ENCODE results near the gene XAB2.

The XAB2 gene

DNA sequence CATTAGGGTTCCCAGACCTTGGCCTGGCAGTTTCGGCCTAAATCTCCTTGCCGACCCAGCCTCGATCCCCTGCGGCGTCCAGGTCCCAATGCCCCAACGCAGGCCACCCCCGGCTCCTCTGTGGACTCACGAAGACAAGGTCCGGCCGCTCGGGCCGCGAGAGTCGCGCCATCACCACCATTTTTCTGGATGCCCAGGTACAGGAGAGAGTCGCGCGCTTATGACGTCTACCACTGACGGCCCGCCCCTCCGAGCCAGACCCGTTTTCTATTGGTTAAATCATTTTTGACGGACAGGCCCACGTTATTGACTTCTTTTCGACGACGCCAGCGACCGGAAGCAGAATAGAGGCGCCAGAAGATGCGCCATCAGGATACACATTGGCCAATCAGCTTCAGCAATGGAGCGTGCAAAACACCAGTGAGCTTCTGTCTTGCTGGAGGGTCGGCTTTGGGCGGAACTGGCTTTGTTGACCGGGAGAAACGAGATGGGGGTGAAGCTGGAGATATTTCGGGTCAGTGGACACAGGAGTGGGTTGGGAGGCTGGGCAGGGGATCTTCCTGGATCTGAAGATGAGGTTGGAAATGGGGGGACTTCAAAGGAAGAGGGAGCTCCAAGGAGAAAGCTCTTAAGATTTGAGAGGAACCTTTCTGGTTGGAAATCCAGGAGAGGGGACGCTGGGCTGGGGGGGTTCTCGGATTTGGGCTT lies at the start of gene XAB2, which contains the start of gene PET100:
TSS of gene XAB2 (minus strand) at position 199 of the 708 bp plus-strand sequence. CDS start at position 181, 18 bp downstream.
TSS of gene PET100 (plus strand) at position 447 of the 708 bp plus-strand sequence. CDS start at position 488, 41 bp downstream.
- DNase-seq: peak; percentile 93

DNA sequence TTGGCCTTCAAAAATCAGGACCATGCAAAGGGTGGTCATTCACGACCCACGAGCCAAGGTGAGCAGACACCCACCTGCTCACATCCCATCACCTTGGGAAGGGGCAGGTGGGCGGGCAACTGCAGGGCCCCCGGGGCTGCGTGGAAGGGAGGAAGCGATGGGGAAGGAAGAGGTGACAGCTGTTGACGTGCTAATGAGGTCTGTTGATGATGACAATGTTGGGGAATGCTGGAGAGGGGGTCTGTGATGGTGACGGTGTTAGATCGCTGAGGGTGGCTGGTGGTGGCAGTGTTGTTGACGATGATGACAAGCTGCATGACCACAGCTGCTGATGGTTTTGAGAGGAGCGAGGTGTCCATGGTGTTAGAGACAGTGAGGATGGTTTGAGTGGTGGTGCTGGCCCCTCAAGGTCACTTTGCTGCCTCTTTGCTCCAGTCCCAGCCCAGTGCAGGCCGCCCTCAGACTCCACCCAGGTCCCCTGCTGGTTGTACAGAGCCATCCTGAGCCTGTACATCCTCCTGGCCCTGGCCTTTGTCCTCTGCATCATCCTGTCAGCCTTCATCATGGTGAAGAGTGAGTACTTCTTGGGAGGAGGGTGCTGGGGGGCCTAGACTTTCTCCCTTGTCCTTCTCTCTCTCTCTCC lies 48.4 kb upstream of the XAB2 start:
- no peak for DNase-seq

DNA sequence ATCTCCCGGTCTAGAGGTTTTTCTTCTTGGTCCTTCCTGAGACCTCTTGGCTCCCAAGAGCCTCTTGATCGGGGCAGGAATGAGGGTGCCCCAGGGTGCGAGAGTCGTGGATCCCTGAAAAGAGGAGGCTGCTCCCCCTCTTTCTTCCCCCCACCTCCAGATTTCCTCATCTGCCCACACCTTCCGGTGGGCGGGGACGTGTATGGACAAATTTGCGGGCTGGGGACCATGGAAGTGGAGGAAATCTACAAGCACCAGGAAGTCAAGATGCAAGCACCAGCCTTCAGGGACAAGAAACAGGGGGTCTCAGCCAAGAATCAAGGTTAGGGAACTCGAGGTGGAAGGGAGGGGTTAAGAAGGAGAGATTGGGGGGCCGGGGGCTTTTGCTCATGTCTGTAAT lies 47.5 kb upstream of the XAB2 start, which contains the start of gene MCEMP1:
TSS of gene MCEMP1 (plus strand) at position 237 of the 400 bp plus-strand sequence. CDS start at position 268, 31 bp downstream.
- no peak for DNase-seq

DNA sequence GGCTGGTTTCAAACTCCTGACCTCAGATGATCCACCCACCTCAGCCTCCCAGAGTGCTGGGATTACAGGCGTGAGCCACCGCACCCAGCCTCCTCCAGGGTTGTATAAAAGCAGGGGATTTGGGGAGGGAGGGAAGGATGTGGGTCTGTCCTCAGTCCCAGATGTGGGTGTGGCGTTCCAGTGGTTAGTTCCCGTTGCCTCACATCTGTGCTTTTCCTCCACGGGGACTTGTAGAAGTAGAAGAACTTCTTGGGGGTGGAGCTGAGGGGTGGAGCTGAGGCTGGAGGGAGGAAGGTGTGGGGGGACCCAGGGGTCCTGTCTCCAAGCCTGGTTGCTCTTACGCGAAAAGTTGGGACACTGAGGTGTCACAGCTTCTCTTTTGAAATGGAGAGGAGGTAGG lies 47.0 kb upstream of the XAB2 start:
- DNase-seq: no peak

DNA sequence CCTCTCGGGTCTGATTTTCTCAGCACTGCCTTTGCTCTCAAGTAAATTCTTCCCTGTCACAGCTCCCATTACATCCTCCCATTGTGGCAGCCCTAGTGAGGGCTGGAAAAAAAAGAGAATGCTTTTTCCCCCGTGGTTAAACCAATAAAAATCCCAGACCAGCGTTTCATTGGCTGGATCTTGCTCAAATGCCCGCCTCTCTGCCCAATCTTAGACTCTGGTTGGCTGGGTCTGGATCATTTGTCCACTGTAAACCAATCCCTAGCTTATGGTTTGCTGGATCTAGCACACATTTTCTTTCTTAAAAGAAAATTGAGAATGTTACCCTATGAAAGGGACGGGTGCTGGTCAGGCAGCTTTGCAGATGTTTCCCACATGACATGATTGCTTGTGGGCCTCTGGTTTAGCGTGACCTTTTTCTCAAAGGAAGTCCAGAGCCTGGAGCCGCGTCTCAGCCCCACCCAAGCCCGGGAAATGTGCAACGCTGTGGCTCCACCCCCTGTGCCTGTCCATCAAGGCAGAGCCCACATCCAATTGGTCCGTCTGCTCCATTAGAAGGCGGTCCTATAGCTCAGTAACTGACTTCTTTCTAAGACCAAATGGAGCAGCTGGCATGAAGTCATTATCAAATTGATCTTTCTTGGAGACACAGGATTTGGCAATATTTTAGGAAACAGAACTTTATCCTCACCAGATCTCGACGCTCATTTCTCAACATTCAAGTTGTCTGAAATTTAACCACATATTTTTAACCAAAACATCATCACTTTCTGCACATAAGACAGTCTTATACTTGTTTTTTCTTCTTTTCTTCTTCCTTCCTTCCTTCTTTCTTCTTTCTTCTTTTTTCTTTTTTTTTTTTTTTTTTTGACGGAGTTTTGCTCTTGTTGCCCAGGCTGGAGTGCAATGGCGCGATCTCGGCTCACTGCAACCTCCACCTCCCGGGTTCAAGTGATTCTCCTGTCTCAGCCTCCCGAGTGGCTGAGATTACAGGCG lies 45.0 kb upstream of the XAB2 start:
- peak; percentile 40 for DNase-seq

DNA sequence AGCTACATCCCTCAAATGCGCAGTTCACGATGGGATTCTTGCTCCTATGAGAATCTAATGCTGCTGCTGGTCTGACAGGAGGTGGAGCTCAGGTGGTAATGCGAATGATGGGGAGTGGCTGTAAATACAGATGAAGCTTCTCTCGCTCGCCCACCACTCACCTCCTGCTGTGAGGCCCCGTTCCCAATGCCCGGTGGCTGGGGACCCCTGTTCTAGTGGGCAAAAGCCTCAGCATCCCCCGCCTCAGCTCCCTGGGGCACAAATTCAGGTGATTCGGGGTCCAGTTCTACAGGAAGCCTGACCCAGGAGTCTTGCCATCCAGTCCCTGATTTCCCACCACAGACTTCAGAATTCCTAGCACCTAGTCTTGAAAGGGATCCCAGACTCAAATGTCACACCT lies 43.2 kb upstream of the XAB2 start:
- DNase-seq: no peak

DNA sequence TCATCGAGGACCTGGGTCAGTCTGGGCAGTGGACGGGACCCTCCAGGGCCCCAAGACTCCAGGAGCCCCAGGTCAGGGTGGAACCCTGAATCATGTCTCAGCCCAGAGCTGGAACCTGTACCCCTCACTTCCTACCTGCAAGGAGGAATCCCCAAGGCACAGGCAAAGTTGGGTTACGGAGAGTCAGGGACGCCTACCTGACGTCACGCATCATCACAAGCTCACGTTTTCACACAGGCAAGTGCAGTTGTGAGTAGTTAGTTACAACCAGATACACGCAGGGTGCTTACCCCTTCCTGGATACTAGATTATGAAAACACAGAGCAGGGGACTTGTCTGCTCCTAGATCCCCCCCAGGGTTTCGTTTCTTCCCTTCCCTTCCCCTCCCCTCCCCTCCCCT lies 41.4 kb upstream of the XAB2 start:
- no peak for DNase-seq

DNA sequence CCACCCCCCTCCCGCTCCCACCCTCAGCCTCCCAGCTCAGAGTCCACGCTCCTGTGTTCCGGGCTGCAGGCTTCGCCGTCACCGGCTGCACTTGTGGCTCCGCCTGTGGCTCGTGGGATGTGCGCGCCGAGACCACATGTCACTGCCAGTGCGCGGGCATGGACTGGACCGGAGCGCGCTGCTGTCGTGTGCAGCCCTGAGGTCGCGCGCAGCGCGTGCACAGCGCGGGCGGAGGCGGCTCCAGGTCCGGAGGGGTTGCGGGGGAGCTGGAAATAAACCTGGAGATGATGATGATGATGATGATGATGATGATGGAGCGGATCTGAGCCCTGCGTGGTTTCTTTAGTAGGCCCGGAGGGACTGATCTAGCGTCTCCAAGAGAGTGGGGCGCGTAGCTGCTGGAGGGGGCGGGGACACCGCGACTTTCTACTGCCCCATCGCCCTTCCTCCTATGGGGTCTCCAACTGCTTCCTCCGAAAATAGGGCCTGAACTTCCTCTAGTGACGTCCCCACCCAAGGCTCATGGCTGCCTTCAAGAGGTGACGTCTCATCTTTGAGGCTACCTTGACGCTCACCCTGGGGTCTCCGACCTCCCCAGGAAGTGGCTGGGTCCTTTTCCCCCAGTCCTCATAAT lies 40.9 kb upstream of the XAB2 start:
- DNase-seq: peak; percentile 18

DNA sequence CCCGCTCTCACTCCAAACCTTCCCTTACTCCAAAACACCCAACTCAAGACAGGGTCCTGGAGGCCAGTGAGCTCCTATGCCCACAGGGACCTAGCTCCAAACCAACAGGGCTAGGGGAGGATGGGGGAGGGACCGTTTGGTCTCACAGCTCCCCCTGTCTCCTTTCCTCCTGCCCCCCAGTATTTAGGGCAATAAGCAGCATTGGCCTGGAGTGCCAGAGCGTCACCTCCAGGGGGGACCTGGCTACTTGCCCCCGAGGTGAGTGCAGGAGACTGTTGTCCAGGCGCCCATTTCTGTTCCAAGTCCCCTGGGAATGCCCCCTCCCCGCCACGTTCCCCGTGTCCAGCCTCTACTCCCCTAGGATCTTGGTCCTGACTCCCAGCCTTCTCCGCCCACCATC lies 40.3 kb upstream of the XAB2 start:
- no peak for DNase-seq

DNA sequence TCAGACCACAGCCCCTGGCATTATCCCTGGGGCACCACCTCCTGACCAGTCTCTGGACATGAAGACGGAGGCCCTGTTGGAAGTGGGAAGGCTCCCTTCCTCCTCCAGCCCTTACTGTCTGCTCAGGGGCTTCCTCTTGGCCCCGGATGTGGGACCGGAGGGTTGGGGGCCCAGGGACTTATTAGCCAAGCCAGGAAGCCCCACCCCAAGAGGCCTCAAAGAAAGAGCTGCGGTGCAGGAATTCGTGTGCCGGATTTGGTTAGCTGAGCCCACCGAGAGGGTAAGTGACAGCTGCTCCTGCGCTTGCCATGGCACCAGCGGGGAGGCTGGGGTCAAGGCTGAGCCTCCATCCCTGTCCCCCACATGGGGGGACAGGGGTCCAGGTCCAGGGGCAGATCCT lies 39.5 kb upstream of the XAB2 start, which contains the start of gene RETN:
TSS of gene RETN (plus strand) at position 208 of the 400 bp plus-strand sequence. CDS start 278 bp downstream, outside the sequence.
- DNase-seq: no peak

DNA sequence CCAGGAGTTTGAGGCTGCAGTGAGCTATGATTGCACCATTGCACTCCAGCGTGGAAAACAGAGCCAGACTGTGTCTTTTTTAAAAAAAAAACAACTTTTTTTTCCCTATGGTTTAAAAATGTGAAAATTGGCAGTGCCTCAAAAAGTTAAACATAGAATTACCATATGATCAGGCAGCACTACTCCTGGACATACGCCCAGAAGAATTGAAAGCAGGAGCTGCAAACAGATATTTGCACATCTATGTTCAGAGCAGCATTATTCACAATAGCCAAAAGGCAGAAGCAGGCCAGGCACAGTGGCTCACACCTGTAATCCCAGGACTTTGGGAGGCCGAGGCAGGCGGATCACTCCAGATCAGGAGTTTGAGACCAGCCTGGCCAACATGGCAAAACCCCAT lies 35.7 kb upstream of the XAB2 start:
- DNase-seq: no peak

DNA sequence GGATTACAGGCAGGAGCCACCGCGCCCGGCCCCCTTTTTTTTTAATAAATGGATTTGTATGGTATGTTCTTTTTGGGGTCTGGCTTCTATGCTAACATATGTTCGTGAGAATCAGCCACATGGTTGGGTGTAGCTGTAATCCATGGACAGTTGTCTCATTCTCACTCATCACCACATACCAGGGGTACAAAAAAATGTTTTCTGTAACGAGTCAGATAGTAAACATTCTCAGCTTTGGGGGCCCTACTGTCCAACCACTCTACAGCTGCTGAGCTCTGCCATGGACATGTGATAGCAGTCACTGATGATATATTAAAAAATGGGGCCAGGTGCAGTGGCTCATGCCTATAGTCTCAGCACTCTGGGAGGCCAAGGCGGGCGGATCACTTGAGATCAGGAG lies 34.4 kb upstream of the XAB2 start:
- no peak for DNase-seq

DNA sequence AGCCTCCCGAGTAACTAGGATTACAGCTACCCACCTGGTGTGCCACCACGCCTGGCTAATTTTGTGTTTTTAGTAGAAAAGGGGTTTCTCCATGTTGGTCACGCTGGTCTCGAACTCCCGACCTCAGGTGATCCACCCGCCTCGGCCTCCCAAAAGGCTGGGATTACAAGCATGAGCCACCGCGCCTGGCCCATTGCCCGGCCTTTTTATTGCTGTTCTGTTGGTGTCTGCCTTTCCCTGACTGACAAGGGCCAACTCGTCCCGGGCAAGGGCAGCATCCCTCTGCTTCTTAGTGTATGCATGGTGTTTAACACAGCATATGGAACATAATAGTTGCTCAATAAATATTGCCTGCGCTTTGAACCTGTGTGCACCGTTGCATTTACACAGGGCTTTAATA lies 33.3 kb upstream of the XAB2 start:
- no peak for DNase-seq

DNA sequence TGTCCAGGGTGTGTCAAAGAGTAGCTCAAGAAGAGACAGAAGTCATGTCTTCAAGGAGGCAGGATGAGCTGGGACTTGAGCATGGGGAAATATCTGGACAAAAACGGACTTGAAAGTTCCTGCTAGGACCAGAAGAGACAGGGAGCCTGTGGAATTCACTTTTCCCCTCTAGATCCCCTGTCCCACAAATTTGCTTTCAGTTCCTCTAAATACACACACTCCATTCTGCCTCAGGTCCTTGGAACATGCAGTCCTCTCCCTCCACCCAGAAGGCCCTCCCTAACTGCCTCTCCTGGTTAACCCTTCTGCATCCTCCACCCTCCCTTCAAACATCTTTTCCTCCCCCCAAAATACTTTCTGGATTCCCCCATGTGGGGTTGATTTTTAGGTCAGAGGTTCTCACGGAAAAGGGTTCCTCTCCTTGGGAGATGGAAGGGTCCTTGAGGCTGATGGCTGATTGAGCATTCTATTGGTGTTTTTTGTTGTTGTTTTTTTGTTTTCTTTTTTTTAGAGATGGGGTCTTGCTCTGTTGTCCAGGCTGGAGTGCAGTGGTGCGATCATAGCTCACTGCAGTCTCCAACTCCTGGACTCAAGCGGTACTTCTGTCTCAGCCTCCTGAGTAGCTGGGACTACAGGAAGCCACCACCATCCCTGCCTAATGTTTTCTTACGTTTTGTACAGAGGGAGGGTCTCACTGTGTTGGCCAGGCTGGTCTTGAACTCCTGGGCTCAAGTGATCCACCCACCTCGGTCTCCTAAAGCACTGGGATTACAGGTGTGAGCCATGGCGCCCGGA lies 32.6 kb upstream of the XAB2 start:
- DNase-seq: no peak

DNA sequence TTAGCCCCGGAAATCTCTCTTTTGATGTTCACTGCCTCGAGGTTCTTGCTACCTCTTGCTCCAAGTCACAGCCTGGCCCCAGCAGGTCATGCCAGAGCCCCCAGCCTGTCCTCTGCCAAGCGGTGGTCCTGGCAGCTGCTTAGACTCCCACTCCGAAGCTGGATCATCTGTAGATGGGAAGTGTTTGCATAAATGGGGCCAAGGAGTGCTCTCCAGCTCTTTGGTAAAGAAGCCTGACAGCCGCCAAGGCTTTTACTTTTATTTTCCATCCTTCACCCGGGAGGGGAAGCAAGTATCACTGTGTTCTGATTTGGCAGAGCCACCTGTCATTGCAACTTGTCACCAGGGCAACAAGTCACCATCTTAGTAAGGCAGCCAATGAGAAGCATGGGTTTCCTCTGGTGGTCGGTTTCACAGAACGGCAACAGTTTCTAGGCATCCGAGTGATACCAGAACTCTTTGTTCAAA lies 28.9 kb upstream of the XAB2 start:
- DNase-seq: peak; percentile 56

DNA sequence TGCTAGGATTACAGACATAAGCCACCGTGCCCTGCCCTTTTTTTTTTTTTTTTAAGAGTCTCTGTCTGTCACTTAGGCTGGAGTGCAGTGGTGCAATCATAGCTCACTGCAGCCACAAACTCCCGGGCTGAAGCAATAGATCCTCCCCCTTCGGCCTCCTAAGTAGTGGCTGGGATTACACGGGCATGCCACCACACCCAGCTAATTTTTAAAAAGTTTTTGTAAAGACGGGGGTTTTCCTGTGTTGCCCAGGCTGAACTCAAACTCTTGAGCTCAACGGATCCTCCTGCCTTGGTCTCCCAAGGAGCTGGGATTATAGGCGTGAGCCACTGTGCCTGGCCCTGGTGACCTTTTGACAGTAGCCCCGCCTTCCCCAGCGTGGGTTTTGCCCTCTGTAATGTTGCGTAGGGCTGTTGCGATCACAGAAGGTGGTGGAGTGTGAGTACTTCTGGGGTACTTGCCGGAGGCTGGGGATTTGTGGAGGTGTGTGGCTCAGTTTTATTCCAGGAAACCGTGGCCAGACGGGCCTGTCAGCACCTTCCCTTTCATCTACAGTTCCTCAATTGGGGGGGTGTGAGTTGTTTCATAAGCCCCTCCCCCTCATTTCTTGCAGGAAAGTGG lies 27.9 kb upstream of the XAB2 start:
- DNase-seq: peak; percentile 44

DNA sequence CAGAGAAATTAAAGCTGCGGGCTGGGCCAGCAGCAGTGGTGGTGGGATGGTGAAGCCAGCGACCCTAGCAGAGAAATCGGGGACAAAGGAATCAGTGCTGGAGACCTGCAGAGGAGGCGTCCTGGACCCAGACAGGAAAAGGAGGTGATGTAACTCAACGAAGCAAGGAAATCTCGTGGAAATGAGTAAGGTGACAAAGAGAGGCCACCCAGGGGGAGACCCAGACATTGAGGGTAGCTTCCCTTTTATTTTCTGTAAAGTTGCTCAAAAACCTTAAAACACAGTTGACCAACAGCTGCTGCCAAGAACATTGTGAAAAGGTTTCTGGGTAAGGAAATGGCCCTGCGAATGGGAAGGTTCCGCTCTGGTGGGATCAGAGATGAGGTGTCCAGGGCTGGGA lies 26.2 kb upstream of the XAB2 start:
- no peak for DNase-seq

DNA sequence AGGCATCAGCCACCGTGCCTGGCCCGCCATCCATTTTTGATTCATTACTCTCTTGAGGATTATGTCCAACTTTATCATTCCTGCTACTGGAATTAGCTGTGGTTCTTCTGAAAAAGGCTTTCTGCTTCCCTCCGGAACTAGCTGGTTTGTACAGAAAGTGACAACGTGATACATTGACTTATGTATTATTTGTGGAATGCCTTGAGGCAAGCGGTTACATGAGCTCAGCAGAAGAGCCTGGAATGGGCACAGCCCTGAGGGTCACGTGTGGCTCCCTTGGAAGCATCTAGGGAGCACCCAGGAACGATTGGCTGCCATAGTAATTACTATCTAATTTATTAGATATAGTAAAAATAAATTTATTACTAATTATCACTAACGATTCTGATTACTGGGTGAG lies 25.1 kb upstream of the XAB2 start:
- DNase-seq: no peak

DNA sequence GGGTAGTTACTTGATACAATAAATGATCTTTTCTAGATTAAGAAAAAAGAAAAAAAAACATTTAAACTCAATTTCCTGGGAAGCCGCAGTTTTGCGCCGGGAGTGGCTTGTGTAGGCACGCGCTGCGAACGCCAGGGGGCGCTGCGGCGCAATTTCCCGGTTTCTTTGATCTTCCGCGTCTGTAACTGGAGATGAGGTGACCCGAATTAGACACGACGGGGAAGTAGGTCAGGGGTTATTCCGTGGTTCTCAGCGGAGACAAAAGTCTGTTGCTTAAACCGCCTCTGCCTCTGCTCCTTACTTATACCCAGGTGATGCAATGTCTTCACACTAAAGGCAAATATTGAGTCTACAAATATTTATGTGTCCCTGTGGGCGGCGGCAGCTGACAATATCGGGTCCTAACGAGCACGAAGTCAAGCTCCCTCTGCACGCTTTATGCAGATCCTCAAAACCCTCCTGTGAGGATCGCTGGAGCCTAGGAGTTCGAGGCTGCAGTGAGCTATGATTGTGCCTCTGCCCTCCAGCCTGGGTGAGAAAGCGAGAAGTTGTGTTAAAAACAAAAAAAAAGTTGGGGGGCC lies 22.8 kb upstream of the XAB2 start:
- DNase-seq: peak; percentile 92

DNA sequence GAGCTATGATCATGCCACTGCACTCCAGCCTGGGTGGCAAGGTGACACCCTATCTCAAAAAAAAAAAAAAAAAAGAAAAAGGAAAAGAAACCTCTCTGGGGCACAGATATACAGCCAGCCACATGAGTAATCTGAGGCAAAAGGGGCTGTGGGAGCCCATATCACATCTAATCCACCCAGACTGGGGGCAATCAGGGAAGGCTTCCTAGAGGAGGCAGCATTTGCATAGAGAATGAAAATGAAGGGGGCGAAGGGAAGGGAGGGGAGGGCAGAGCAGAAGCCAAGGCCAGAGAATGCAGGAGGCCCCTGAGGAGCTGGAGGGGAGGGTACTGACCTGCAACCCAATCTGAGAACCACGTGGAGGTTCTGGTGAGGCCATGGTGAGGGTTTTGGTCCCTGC lies 20.8 kb upstream of the XAB2 start:
- no peak for DNase-seq
